Lower leg skin (tissue), 3 donors: ENCODE data around the gene PCDHGA11.

Experiments used
- POLR2A ChIP-seq, 2 donors: fragments of 450-650 bp; IDR thresholded peaks; one replicate each; pipeline ENCODE4 v1.6.1; 2016 to 2017; ENCODE audit warnings: antibody characterized with exemption in 2 of 2, mild to moderate bottlenecking in 1 of 2, moderate library complexity in 1 of 2
- TF ChIP-seq, protein P1 (sequence below), 3 donors: fragments of 450-650 bp; IDR thresholded peaks; one replicate each; pipeline ENCODE4 v1.5.1; 2016; ENCODE audit warnings: antibody characterized with exemption in 3 of 3, mild to moderate bottlenecking in 3 of 3, moderate library complexity in 2 of 3

GRCh38 chr5:141389153-141390042 lies 31.5 kb upstream of the PCDHGA11 start:
- TF ChIP-seq, protein P1, sequence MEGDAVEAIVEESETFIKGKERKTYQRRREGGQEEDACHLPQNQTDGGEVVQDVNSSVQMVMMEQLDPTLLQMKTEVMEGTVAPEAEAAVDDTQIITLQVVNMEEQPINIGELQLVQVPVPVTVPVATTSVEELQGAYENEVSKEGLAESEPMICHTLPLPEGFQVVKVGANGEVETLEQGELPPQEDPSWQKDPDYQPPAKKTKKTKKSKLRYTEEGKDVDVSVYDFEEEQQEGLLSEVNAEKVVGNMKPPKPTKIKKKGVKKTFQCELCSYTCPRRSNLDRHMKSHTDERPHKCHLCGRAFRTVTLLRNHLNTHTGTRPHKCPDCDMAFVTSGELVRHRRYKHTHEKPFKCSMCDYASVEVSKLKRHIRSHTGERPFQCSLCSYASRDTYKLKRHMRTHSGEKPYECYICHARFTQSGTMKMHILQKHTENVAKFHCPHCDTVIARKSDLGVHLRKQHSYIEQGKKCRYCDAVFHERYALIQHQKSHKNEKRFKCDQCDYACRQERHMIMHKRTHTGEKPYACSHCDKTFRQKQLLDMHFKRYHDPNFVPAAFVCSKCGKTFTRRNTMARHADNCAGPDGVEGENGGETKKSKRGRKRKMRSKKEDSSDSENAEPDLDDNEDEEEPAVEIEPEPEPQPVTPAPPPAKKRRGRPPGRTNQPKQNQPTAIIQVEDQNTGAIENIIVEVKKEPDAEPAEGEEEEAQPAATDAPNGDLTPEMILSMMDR (IDR thresholded peaks at IDR 0.05): no peak
- TF ChIP-seq POLR2A (IDR thresholded peaks at IDR 0.05): no peak
